ENCODE data around the gene LRRC8D.

DNA sequence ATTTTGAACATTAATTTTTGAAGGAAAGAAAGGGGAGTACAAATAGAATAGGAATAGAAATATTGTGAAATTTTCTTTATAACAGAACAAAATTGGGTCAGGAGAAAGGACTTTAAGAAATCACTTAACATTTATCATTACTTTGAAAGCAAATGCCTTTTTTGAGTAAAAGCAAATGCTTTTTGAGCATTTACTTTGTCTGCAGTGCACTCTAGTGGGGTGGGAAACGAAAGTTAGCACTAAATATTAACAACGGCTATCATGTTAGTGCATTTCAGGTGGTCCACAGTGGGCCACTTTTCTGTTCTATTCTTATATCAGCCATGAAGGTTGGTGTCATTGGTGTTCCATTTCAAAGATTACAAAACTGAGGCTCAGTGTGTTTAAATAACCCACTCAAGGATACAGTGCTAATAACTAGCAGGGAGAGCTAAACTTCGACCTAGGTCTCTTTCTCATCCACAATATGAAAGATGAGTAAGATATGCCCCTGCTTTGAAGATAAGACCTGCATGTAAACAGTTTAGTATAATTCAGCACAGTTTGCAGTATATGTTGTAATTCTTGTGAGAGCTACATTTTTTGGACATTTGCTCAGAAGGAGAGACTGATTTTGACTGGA is 13.4 kb downstream of the LRRC8D start:
- TF ChIP-seq, protein P1, sequence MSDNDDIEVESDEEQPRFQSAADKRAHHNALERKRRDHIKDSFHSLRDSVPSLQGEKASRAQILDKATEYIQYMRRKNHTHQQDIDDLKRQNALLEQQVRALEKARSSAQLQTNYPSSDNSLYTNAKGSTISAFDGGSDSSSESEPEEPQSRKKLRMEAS (IDR thresholded peaks at IDR 0.05; ENCODE audit: low read depth, low read length) = no peak
- TF ChIP-seq CTCF (IDR thresholded peaks at IDR 0.05; ENCODE audit: low read depth, low read length) = no peak
- TF ChIP-seq MYC (IDR thresholded peaks at IDR 0.05; ENCODE audit: low read depth, low read length) = no peak
